Stimulated activated CD4-positive, alpha-beta T cell treated with anti-CD3 and anti-CD28 coated beads, Interleukin-1b, Interleukin-23, amount 100 ng/mL, for 24 hours (primary cell): ENCODE results near the gene PTPN23.
"Not testable (repeated sequence)": the region's sequence is repeated elsewhere in the genome, so short reads cannot be mapped to it uniquely, and the experiment has no call there.

ENCODE experiments used
- DNase-seq, 4 experiments: peaks; one replicate each; pipeline ENCODE4 v3.0.0-alpha.2; 2020; ENCODE audit warnings: low read depth in 4 of 4, low spot score in 1 of 4

The PTPN23 gene

DNA sequence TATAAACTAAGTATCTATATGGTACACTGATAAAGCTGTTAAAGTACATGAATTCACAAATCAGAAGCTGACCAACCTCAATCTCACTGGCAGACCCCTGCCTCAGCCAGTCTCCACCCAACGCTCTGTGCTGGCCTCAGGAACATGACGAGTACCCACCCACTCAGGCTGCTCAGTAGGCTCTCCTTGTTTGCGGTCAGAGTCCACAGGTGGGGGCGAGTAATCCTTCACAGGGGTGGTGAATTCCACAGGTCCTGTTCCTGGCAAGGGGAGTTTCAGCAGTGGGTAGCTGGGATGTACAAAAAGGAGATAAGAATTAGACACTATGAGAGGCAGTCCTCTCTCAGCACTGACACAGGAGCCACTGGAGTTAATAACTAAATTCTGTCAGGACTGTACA is 54.0 kb downstream of the PTPN23 start:
- DNase-seq = no peak

DNA sequence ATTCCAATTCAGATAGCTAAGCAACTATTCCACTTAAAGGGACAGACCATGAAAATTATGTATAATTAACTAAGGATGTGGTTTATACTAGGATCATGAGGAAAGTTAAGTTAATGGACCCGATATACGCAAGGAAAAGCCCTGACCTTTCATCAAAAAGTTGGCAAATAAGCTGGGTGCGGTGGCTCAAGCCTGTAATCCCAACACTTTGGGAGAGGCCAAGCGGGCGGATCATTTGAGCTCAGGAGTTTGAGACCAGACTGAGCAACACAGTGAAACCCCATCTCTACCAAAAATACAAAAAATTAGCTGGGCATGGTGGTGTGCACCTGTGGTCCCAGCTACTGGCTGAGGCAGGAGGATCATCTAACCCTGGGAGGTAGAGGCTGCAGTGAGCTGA is 55.4 kb downstream of the PTPN23 start:
- DNase-seq = no peak

DNA sequence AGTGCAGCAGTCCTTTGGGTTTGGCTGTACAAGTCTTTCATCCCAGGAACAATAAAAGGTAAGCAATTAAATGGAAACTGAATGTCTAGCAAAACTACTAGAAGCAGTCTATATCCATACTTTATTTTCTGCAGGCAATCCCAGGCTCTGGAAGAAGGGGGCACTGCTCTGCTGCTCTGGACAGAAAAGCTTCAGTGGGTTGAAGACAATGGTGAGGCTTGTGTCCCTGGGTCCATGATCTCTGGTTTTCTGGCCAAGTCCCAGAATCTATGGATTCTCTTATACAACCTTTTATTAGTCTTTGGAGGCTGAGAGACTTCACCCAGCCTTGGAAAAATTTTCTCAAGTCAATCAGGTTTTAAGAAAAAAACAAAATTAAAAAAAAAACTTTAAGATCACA is 59.3 kb downstream of the PTPN23 start:
- no peak for DNase-seq

DNA sequence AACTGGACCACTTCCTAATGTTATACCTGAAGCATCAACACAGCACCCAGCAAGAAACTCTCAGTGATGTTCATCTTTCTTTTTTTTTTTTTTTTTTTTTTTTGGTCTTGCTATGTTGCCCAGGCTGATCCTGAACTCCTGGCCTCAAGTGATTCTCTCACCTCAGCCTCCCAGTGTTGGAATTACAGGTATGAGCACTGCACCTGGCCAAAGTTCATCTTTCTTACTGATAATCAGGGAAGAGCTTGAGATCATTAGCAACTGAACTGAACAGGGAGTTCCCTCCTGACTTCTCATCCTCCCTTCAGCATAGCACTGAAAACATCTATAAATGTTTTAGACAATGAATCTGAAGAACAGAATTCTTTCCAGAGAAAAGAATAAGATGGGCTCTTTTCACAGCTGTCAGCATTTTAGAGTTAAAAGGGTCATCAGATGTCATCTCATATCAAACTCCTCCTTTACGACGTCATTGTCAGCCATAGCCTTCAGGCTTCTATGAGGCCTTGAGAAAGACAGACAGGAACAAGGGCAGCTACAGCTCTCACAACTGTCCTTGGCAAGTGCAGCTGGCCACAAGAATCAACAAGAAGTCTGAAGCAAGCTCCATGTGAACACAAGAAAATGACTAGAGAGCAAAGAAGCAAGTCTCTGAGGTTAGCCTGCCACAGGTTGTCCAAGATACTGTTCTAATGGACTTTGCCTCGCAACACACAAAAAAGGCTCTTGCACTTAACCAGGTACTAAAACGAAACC is 61.2 kb downstream of the PTPN23 start:
- DNase-seq = no peak

DNA sequence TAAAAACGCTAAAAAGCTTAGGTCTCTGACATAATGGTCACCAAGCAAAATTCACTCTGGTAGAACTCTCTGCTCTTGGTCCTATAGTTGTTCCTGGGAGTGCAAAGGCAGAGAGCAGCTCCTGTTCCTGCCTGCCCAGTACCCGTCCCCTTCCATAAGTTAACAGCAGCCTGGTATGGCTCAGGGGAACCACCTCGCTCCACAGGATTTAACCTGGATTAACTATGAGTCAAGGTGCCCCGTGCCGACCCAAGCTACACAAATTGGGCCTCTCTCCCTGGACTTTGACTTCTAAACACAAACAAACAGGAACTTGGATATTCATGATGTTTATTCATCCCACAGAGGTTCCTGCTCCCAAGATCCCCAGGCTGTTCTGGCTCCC is 62.8 kb downstream of the PTPN23 start:
- DNase-seq = no peak

DNA sequence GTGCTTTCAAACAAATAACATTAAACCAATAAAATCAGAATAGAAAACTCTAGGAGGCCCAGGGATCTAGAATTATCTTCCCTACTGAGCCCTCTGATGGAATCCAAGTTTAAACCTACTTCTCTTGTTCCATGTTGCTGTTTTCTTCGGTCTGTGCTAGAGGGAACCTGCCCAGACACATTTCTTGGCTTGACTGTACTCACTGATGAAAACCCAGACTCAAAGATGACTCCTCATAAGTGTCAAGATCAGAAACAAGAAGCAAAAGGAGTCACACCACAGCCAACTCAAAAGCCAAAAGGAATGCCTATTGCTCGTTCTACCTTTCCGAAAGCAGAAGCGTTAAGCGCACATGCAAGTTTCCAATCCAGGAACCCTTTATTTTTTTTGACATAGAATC is 63.3 kb downstream of the PTPN23 start:
- DNase-seq = no peak

DNA sequence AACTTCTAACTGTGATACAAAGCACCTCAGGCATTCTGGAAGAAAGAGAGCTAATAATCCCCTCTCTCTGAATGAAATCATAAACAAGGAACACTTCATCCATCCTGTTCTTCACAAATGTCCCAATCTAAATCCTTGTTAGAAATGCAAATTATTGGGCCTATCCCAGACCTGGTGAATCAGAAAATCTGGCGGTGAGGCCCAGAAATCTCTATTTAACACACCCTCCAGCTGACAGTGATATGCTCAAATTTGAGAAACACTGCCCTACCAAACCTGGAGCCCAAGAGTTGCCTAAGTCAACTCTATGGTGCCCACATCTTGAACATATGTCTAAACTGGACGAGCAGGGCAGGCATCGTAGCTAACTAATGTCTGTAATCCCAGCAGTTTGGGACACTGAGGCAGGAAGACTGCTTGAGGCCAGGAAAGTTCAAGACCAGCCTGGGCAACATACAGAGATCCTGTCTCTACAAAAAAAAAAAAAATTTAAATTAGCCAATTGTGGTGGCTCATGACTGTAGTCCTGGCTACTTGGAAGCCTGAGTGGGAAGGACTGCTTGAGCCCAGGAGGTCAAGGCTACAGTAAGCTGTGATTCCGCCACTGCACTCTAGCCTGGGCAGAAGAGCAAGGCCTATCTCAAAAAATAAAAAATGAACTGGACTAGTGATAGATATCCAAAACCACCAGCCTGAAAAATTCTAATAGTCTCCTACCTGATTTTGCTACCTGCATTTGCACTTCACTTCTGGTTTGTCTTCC is 71.8 kb downstream of the PTPN23 start:
- no peak for DNase-seq

DNA sequence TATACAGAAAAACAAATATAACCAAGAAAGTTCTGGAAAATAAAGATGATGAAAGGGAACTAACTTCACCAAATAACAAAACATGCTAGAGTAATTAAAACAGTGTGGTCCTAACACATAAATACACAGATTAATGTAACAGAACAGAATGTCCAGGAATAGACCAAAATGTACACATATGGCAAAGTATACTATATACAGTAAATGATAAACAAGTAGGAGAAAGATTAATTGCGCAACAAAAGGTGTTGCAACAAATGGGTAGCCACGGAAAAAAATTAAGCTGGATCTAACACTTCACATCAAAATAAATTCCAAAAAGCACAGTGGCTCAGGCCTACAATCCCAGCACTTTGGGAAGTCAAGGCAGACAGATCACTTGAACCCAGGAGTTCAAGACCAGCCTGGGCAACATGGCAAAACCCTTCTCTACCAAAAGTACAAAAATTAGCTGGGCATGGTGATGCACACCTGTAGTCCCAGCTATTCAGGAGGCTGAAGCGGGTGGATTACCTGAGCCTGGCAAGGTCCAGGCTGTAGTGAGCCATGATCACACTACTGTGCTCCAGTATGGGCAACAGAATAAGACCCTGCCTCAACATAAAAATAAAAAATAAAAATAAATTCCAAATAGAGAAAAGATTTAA is 75.1 kb downstream of the PTPN23 start:
- no peak for DNase-seq

DNA sequence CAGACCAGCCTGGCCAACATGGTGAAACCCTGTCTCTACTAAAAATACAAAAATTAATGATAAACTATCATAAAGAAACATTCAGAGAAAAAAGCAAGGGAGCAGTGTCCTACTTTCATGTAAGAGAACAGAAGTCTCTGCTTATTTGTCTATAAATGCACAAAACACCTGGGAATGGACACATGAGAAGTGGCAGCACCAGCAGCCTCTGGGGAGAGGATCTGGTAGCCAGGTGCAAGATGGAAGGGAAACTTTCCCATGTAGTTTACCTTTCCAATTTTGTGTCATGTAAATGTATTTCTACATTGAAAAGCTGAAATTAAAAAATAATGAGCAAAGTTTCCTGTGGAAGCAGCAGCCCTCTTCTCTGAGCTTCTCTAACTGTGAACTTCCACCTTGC is 76.2 kb downstream of the PTPN23 start:
- DNase-seq = no peak

DNA sequence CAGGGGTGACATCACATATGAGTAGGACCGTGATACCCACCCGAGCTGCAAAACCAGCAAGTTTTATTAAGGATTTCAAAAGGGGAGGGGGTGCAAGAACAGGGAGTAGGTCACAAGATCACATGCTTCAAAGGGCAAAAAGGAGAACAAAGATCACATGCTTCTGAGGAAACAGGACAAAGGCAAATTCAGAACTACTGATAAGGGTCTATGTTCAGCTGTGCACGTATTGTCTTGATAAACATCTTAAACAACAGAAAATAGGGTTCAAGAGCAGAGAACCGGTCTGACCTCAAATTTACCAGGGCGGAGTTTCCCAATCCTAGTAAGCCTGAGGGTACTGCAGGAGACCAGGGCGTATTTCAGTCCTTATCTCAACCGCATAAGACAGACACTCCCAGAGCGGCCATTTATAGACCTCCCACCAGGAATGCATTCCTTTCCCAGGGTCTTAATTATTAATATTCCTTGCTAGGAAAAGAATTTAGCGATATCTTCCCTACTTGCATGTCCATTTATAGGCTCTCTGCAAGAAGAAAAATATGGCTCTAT is 78.8 kb downstream of the PTPN23 start:
- not testable (repeated sequence) for DNase-seq
